Rectal smooth muscle tissue (tissue), 1 donor: ENCODE results near the gene GDPD5.

Source experiments
- H3K27ac ChIP-seq: one replicate; pipeline ENCODE4 v1.7.0; 2013; ENCODE audit warnings: low read depth, low read length, inconsistent platforms
- H3K27me3 ChIP-seq: one replicate; pipeline ENCODE4 v1.7.0; 2013; ENCODE audit warnings: low read length; ENCODE audit not compliant: control insufficient read depth, insufficient read depth
- H3K36me3 ChIP-seq: one replicate; pipeline ENCODE4 v1.7.0; 2013; ENCODE audit warnings: low read length; ENCODE audit not compliant: control insufficient read depth, insufficient read depth
- H3K4me1 ChIP-seq: one replicate; pipeline ENCODE4 v1.7.0; 2013; ENCODE audit warnings: low read length; ENCODE audit not compliant: control insufficient read depth, insufficient read depth
- H3K4me3 ChIP-seq: one replicate; pipeline ENCODE4 v1.7.0; 2013; ENCODE audit warnings: low read length
- H3K9ac ChIP-seq: one replicate; pipeline ENCODE4 v1.7.0; 2013; ENCODE audit warnings: low read length

The GDPD5 gene

GRCh38 chr11:75402002-75402773 lies 123.6 kb downstream of the GDPD5 start:
- Histone ChIP-seq H3K4me1 (peaks cover 6% of the 10 kb centered on the region), H3K27me3 (no peaks in the 10 kb centered on the region), H3K4me3 (no peak overlapping the region), H3K36me3 (peaks cover 32% of the 10 kb centered on the region), H3K27ac (no peak overlapping the region), H3K9ac (no peak overlapping the region)

GRCh38 chr11:75400146-75400865 lies 125.4 kb downstream of the GDPD5 start:
- Histone ChIP-seq H3K4me3 (peak overlapping the region; percentile 80), H3K27me3 (no peaks in the 10 kb centered on the region), H3K4me1 (peaks cover 6% of the 10 kb centered on the region), H3K9ac (peak overlapping the region; percentile 63), H3K36me3 (peaks cover 21% of the 10 kb centered on the region), H3K27ac (peak overlapping the region; percentile 93)

DNA sequence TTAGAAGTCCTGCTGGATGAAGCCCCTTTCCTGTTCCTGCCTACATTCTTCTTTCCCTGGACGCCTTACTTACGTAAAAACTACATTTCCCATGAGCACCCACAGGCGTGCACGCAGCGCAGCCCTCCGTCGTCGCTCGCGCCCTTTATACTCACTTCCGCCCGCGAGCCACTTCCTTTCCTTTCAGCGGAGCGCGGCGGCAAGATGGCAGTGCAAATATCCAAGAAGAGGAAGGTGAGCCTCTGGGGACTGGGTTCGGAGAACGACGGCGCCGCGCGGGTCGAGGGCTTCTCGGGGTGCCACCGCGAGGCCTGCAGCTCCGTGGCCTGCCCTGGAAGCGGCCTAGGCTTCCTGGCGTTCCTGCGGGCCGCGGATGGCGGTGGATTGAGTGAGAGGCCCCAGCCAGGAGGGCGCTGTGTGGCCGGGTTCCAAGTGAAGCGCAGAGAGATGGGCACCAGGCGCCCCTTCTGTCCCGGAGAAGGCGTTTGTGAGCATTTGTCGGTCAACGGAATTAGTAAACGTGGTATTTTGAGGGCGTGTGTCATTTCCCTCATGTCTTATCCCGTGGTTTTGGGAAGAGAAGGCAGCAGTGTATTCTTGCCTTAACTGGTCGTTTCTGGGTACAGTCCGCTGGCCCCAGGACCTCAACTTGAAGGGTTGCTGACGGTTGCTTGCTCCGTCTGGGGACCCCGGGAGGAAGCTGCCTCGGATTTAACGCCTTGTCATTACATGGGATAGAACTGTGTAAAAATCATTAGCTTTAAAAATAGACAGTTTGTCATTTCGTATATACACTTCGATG lies 126.2 kb downstream of the GDPD5 start, which contains the start of gene RPS3:
RPS3 (plus strand) TSS at position 175 of the 802 bp plus-strand sequence; CDS start at position 205, 30 bp downstream.
- Histone ChIP-seq H3K4me3 (peak within 1 kb of the TSS; percentile 80), H3K27ac (peak within 1 kb of the TSS; percentile 93), H3K36me3 (peaks cover 20% of the 10 kb centered on the region), H3K4me1 (peaks cover 6% of the 10 kb centered on the region), H3K27me3 (no peaks in the 10 kb centered on the region), H3K9ac (peak within 1 kb of the TSS; percentile 63)

- Histone ChIP-seq H3K36me3 (peaks cover 15% of the 10 kb centered on the region), H3K27ac (no peak overlapping the region), H3K4me3 (no peak overlapping the region), H3K4me1 (peaks cover 6% of the 10 kb centered on the region), H3K9ac (no peak overlapping the region), H3K27me3 (no peaks in the 10 kb centered on the region)
These were observed 126.8 kb downstream of the GDPD5 start for GRCh38 chr11:75398906-75399305.

DNA sequence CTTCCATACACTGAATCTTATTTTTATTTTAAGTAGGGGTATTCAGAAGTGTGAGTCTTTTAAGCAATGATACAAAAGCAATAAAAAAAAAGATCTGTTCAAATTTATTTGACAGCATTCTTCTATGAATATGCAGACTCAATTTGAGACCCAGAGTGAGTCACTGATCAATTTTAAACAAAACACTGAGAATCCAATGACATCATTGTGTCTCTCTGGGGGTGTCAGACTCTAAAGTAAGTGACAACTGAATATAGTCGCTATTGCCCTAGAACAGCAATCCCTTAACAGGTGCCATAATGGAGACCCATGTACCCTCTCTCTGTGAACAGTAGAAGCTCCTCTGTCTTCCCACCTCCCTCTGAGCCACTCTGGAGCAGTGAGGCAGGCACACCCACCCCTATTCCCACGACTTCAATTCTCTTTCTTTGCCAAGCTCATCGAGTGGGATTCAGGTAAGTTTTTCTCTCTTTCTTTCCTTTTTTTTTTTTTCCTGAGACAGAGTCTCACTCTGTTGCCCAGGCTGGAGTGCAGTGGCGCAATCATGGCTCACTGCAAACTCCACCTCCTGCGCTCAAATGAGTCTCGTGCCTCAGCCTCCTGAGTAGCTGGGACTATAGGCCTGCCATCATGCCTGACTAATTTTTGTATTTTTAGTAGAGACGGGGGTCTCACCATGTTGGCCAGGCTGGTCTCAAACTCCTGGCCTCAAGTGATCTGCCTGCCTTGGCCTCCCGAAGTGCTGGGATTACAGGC lies 131.5 kb downstream of the GDPD5 start:
- H3K4me1 ChIP-seq: no peaks in the 10 kb centered on the region
- H3K36me3 ChIP-seq: no peaks in the 10 kb centered on the region
- H3K4me3 ChIP-seq: no peak overlapping the region
- H3K27me3 ChIP-seq: no peaks in the 10 kb centered on the region
- no peak overlapping the region for H3K27ac ChIP-seq
- no peak overlapping the region for H3K9ac ChIP-seq

DNA sequence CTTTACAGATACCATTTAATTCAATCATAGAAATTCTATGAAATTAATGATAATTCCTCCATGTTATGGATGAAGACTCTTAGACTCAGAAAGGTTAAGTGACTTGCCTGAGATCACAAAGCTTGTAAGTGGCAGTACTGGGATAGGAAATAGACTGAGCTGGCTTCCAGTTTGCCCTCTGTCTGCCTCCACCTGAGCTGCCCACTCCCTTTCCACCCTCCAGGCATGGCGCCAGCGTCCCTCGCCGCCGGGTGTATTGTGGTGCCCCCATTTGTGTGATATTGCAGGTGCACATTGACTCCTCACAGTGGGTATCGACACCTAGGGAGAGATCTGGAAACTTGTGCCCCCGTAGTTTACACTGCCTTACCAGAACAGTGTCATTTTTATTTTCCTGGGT lies 135.8 kb downstream of the GDPD5 start:
- Histone ChIP-seq H3K9ac (no peak overlapping the region), H3K36me3 (no peaks in the 10 kb centered on the region), H3K4me3 (no peak overlapping the region), H3K27me3 (no peaks in the 10 kb centered on the region), H3K27ac (no peak overlapping the region), H3K4me1 (no peaks in the 10 kb centered on the region)

- no peak overlapping the region for H3K27ac ChIP-seq
- no peaks in the 10 kb centered on the region for H3K27me3 ChIP-seq
- no peak overlapping the region for H3K4me3 ChIP-seq
- no peaks in the 10 kb centered on the region for H3K36me3 ChIP-seq
- H3K9ac ChIP-seq: no peak overlapping the region
- H3K4me1 ChIP-seq: no peaks in the 10 kb centered on the region
These were observed 136.5 kb downstream of the GDPD5 start for GRCh38 chr11:75389276-75389605.

DNA sequence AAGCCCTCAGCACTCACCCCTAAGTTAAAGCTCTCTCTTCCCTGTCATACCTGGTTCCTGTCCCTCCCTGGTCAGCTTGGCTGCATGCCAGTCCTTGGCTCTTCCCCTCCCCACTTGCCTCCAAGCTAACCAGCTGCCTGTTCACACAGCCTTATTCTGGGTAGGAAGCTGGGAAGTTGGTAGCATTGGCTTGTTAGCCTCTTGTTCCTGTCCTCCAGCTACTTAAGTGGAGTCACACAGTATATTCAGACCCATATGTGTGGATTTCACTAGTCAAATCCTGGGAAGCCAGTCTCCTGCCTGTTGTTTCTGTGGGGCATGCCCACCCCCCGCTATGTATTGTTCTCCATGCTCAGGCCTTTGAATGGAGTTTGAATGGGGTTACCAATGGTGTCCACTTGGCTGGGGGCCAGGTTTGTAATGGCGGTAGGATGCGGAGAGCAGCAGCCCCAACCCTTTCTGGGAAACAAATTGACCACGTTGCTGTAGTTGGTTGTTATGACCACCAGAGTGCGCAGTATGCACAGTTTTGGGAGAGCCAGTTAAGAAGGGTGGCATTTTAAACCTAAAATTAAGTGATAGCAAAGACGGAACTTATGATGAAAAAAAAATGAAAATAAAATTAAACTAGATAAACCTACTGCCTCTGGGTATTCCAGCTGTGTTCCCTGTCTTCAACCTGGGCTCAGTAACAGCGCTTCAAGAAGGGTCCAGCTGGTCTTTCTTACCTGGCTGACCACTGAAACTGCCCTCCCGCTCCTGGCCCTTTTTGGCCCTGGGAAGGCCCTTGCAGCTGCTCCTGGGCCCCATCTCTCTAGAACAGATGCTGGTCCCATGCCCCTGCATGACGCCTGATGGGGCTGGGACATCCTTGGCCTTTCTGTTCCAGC lies 137.1 kb downstream of the GDPD5 start:
- Histone ChIP-seq H3K4me1 (no peaks in the 10 kb centered on the region), H3K36me3 (no peaks in the 10 kb centered on the region), H3K27me3 (no peaks in the 10 kb centered on the region), H3K4me3 (no peak overlapping the region), H3K27ac (no peak overlapping the region), H3K9ac (no peak overlapping the region)

GRCh38 chr11:75387736-75388294 lies 137.9 kb downstream of the GDPD5 start:
- Histone ChIP-seq H3K4me1 (no peaks in the 10 kb centered on the region), H3K4me3 (no peak overlapping the region), H3K27ac (no peak overlapping the region), H3K27me3 (no peaks in the 10 kb centered on the region), H3K36me3 (no peaks in the 10 kb centered on the region), H3K9ac (no peak overlapping the region)

DNA sequence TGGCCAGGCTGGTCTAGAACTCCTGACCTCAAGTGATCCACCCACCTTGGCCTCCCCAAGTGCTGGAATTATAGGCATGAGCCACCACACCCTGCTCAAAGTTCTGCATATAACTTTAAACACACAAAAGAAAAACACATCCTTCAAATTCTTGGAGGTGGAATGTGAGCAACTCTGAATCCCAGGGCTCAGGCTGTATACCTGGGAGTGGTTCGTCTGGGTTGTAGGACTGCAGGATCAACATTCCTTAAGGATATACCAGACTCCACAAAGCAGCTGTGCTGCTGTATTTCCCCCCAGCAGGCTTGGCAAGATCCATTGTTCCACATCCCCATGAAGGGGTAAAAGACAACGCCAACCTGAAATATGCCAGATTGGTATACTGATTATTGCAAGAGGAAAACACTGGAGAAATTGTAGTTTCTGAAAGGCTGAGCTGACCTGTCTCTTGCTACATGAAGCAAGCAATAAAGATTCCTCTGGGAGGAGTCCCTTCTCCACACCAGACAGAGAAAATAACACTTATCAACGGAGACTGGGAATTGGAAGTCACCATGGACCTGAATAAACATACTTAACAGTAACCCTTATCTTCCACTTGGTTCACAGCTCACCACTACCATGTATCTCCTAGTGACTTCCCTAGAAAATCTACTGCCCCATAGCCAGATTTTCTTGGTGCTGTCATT lies 138.7 kb downstream of the GDPD5 start:
- H3K27me3 ChIP-seq: no peaks in the 10 kb centered on the region
- no peak overlapping the region for H3K9ac ChIP-seq
- no peak overlapping the region for H3K4me3 ChIP-seq
- H3K4me1 ChIP-seq: no peaks in the 10 kb centered on the region
- no peak overlapping the region for H3K27ac ChIP-seq
- H3K36me3 ChIP-seq: no peaks in the 10 kb centered on the region
